Ammon's horn (tissue), 1 donor: ENCODE data around the gene CCDC188.

Experiments
- DNase-seq: peaks from one replicate; pipeline ENCODE4 v3.0.0-alpha.2; 2016; ENCODE audit warnings: low spot score

Gene CCDC188

DNA sequence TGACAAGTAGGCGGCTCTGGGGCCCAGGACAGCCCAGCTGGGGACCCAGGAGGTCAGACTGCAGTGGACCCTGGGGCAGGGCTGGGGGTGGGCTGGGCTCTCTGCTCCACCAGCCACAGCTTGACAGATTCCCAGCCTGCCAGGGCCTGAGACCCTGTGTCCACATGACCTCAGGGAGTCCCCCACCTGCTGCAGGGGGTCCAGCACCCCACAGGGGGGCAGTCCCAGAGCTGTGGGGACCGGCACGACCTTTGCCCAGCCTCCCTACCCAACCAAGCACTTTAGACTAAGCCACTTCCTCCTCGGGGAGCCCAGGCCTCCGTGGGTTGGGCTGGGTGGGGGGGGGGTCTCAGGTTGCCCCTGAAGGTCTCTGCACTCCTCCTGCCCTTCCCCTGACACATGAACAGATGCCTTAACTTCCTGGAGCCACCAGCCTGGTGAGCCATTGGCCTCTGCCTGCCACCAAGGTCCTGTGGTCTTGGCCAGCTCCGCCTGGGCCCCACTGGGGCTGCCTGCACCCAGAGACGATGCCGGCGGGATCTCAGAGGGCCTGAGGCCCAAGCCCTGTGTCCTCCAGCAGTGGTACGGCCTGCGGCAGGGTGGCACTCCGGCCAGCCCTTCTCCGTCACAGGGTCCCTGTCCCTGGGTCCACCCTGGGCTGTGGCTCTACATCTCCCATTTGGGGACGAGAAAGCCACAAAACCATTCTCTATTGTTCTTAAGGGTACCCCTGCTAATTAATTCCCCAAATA lies 3.4 kb downstream of the CCDC188 start:
- DNase-seq = no peak

DNA sequence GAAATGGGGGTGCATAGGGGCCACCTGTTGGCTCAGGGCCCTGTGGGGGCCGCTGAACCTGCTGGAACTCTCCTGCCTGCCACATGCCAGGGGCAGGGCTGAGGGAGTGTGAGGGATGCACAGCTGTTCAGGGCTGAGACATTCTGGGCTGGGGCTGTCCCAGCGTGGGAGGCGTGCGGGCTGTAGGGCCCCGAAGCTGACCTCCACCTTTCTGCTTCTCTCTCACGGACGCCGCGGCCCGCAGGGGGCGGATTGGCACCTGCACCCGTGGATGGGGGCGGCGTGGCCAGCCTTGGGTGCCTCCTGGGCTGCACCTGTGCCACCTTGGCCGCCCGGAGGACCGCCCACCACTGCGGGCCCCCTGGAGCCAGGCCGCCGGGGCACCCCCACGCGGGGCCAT lies 4.1 kb downstream of the CCDC188 start:
- DNase-seq = no peak

DNA sequence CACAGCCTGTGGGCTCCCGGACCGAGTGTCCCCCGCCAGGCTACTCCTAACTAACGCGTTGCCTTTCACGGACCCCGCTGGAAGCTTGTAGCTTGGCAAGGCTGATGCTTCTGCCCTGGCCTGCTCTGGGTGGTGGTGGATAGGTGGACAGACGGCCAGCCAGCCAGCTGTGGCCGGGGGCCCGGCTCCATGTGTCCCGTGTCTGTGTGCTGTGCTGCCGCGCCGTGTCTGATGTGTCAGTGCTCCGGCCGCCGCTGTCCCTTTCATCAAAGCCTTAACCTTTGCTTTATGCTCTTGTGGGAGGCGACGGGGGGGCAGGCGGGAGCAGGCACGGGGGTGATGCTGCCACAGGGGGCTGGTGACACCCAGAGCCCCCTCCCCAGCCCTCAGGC lies 5.0 kb downstream of the CCDC188 start:
- no peak for DNase-seq

DNA sequence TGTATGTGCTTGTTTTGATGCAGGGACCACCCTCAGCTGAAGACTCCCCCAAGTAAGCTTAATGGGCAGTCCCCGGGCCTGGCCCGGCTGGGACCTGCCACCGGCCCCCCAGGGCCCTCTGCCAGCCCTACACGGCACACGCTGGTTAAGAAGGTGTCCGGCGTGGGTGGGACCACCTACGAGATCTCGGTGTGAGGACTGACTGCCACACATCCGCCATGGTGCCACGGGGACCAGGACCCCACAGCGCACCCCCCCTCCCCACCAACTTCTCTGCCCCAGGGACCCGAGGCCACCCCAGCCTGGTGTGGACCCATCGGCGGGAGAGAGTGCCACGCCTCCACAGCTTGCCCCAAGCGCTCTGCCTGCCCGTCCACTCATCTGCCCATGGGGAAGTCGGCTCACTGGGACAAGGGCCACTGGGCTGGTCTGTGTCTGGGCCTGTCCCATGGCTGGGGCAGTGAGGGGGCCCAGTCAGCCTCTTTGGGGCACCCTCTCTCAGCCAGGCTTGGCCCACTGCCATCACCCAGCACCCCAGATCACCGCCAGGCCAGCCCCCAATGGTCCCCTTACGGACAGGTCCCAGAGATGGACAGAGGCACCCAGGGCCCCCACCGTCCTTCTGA lies 5.5 kb downstream of the CCDC188 start:
- no peak for DNase-seq

DNA sequence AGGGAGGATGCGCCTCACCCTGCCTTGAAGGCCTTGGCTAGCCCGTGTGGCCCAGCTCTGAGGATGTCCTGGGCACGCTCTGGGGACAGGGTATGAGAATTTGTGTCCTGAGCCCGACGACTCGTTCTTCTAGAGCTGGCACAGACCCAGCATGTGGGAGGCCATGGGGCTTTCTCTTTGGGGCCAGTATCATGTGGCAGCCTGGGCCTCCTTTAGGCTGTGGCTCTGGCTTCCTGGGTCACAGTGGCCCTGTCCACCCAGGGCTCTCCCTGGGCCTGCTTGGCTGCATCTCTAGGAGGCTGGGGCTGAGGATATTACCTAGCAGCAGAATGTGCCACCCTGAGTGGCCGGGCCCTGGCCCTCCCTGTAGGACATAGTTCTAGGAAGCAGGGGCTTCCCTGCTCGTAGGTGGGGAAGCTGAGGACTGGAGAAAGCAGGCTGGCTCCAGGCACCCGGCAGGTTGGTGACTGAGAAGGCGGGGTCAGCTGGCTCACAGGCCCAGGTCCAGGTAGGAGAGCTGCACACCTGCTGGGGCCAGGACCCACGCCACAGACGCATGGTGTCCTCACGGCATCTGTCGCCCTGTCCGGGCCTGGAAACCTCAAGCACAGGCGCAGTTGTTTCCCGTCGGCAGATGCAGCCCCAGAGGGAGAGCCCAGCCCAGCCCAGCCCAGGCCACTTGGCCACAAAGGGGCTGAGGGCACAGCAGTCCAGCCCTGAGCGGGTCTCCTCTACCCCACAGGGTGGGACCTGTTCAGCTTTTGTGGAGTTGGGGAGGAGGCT lies 6.8 kb downstream of the CCDC188 start:
- no peak for DNase-seq

DNA sequence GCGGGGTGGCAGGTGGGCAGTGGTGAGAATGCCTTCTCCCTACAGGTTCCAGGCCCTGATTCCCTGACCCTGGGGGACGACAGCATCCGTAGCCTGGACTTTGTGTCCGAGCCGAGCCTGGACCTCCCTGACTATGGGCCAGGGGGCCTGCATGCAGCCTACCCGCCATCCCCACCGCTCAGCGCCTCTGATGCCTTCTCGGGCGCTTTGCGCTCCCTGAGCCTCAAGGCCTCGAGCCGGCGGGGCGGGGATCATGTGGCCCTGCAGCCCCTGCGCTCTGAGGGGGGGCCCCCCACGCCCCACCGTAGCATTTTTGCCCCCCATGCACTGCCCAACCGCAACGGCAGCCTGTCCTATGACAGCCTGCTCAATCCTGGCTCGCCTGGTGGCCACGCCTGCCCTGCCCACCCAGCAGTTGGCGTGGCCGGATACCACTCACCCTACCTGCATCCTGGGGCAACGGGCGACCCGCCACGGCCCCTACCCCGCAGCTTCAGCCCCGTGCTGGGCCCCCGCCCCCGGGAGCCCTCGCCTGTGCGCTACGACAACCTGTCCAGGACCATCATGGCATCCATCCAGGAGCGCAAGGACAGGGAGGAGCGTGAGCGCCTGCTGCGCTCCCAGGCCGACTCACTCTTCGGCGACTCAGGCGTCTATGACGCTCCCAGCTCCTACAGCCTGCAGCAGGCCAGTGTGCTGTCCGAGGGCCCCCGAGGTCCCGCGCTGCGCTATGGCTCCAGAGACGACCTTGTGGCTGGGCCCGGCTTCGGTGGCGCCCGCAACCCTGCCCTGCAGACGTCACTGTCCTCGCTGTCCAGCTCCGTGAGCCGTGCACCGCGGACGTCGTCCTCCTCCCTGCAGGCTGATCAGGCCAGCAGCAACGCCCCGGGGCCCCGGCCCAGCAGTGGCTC lies 7.9 kb downstream of the CCDC188 start:
- DNase-seq = no peak

DNA sequence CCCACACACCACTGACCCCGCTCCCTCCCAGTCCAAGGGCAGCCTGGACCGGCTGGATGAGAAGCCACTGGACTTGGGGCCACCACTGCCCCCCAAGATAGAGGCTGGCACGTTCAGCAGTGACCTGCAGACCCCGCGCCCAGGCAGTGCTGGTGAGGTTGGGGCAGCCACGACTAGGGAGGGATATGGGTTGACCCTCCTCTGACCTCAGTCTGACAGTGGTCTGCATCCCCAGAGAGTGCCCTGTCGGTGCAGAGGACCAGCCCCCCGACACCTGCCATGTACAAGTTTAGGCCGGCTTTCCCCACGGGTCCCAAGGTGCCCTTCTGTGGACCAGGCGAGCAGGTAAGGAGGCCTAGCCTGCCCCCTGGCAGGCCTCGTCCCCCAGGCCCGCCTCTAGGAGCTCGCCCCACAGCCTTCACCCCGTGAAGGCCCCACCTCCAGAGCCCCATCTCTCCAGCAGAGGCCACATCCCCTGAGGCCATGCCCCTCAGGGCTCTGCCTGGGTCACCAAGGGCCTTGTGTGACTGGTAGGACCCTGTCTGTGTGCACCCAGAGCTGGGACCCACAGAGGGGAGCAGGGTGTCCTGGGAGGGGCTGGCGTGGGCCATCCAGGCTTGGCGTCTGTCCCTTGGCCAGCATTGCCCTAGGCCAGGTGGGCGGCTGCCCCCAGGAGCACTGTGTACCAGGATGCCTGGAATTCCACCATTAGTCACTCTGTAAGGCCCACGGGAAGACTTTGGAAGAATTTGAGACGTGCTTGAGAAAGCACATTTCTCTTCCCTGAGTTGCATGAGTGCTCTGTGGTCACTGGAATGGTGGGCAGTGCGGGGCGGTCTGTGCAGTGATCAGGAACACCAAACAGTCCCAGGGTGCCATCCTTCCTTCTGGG lies 9.4 kb downstream of the CCDC188 start:
- no peak for DNase-seq

DNA sequence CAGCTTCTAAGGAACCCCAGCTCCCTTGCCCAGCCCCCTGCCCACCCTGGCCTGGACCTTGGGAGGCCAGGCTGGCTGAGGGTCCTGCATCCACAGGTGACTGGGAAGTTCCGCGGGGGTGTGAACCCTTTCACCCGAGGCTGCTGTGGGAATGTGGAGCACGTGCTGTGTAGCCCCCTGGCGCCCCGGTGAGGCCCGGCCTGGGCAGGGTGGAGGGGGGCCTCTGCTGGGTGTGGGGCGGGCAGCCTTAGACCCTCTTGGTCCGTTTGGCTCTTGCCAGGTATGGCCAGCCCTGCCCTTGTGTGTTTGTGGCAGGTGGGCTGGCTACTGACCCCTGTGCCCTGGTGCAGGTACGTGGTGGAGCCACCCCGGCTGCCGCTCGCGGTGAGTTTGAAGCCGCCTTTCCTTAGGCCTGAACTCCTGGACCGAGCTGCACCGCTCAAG lies 10.3 kb downstream of the CCDC188 start:
- DNase-seq = no peak

DNA sequence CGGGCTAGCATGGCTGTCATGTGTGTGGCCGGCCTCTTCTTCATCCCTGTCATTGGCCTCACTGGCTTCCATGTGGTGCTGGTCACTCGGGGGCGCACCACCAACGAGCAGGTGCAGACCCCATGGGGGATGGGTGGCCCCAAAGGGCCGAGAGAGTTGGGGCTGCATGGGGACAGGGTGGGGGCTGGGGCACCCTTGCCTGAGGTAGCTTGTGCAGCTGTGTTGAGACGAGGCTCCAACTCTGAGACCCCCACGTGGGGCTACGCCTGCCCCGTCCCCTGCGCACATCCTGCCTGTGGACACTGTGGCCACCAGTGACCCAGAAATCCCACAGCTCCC lies 10.8 kb downstream of the CCDC188 start:
- DNase-seq = no peak

DNA sequence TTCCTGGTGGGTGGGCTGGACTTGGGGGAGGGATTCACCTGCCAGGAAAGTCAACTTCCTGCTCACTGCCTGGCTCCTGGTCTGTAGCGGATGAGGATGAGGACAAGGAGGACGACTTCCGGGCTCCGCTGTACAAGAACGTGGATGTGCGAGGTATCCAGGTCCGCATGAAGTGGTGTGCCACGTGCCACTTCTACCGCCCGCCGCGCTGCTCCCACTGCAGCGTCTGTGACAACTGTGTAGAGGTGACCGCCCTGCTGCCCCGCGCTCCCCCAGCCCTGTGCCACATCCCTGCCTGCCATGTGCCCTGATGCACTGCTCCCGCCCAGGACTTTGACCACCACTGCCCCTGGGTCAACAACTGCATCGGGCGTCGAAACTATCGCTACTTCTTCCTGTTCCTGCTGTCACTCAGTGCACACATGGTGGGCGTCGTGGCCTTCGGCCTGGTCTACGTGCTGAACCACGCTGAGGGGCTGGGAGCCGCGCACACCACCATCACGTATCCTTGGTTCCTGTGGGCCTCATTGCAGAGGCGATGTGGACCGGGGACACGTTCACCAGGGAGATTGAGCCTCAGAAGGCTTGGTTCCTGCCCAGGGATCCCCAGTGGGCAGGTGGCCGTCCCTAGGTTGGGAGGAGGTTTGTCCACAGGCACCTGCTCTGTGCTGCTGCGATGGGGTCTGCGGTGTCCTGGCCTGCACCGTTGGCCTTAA lies 11.3 kb downstream of the CCDC188 start:
- DNase-seq = no peak

DNA sequence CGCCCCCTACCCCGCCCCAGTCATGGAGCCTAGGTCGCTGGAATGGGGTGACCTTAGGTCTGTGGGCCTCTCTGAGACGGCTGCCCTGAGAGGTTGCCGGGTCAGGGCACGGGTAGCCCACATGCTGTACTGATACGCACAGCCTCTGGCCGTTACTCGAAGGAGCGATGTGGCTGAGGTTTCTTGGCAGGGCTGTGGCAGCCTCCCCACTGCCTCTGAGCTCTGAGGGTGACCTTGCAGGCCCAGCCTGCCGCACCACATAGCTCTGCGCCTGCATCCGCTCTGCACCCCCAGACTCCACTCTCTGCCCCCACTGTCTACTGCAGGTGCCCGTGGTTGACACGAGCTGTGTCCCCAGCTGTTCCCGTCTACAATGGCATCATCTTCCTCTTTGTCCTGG lies 12.0 kb downstream of the CCDC188 start:
- no peak for DNase-seq

DNA sequence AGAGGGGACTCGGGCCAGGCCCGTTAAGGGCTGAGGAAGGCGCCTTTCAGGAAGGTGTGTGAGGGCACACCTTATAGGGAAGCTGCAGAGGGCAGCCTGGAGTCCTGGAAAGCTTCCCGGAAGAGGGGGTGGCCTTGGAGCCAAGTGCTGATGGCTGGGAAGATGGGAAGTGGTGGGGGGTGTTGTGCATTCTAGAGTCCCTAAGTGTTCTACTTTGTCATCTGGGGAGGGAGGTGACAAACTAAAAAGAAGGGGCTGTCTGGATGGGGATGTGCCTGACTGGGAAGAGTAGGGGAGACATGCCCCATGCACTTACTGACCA lies 12.5 kb downstream of the CCDC188 start:
- DNase-seq = peak; percentile 46

DNA sequence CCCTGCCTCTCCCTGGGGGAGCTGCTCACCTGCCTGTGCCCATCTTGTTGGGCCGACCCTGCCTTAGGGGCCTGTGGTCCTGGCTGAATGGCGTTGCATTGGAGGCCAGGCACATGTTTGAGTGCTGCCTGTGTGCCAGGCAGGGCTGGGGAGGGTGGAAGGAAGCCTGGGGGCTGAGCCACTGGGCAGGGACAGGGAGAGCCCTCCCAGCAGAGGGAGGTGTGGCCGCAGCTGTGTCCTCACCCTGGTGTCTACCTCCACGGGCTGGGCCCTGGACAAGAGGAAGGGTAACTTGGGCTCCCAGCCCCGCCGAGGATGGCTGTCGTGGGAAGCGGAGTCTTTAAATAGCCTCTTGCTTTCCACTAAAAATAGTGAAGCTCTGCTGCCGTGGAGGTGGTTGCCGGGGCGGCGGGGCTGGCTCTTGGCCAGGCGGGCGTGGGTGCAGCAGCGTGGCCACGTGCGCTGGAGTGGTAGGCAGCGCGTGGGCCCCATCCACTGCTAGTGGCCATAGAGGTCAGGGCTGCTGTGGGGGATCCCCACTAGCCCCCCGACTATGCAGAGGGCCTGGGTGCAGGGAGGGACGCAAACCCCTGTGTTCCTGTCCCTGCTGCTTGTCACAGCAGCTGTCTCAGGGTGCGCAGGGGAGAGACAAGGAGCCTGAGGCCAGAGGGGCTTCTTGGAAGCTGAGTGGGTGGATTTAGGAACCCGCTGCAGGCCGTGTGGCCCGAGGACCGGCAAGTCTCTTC lies 13.0 kb downstream of the CCDC188 start:
- DNase-seq = peak; percentile 50

DNA sequence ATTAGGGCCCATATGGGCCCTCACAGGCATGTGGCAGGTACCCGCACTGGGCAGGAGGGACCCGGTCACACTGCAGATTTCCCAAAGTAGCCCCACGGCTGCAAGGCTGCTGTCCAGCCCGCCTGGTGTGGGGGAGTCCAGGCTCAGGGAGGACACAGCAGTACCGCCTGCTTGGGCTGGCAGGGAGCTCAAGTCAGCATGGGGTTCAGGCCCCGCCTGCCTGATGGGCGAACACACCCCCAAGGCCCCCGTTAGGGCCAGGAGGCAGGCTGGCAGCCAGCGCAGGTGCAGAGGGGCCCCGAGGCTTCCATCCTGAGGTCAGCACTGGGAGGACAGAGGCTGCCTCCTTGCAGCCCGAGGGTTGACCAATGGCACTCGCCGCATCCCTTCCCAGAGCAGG lies 13.7 kb downstream of the CCDC188 start:
- no peak for DNase-seq

DNA sequence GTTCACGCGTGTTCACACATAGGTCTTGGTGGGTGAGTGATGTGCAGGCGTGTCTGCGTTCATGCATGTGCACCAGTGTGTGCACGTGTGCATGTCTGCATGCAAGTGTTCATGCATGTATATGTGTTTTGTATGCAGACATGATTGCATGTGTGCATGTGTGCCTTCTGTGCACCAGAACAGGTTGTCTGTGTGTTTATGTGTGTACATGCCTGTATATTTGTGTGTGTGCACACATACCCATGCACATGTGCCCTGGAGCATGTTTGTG lies 14.3 kb downstream of the CCDC188 start:
- DNase-seq = no peak

DNA sequence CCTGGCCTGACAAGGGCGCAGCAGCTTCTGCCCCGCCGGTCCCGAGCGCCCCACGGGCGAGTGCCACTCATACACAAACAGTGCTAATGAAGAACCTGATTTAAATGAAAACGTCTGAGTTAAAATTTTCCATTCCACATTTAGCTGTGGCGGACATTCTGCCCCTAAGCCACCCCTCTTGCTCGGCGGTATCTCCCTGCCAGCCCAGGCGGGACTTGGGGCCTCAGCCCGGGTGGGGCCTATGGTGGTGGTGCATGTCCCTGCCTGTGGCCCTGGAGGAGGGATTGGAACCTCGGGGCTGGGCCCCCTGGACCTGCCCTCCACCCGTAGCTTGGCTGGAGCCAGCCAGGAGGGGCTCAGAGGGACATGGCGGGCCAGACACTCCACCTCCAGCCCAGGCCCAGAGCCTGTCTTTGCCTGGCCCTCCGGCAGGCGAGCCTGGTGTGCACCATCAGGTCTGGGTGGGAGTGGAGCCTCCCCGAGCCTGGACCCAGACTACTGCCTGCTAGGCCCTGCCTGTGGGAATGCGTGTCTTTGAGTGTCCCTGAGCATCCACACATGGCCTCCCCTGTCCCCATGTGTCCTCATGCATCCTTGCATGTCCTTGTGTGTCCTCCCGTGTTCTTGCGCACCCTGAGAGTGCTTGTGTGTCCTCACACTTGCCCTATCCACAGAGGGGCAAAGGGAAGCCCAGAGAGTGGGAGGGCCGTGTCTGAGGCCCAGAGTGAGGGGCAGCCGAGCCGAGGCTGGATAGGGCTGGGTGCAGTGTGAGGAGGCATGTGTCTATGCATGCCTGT lies 14.9 kb downstream of the CCDC188 start:
- no peak for DNase-seq

DNA sequence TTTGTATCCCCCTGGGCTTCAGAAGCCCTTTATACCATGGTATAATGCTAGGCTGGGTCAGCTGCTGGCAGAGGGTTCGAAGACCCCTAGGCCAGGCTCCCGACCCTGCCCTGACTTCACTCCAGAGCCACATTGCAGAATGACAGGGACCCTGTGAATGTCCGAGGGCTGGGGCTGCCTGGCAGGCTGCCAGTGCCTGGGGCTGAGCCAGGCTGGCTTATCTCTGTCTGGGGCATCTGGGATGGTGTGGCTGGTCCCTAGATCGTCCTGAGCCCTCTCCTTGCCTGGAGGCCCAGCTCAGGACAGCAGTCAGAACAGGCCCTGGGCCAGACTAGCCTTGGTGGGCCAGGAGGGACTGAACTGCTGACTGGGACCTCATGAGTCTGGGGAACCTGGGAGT lies 15.6 kb downstream of the CCDC188 start:
- no peak for DNase-seq

DNA sequence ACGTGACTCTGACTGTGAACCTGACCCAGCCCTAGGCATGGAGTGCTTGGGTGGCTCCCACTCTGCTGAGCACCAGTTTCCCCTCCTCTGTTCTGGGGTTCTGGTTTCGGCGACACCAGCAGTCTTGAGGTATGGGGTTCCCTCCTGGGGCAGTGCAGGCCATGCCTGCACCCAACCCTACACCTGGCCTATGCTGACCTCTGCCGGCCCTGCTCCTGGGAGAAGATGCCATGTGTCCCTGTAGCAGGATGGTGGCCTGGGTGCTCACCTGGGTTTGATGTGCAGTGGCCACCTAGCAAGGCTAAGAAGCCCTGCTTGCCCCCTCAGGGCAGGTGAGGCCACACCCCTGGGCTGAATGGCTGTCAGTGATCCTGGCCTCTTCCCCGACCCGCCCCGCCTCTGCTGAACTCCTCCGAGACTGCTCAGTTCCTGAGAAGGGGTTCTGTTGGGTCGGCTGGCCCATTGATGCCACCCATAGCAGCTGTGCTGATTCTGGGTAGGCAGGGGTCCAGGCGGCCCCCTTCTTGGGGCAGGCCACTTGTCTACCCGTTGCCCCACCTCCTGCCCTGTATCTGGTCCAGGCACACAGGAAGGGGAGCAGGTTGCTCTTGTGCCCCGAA lies 16.8 kb downstream of the CCDC188 start:
- DNase-seq = no peak

DNA sequence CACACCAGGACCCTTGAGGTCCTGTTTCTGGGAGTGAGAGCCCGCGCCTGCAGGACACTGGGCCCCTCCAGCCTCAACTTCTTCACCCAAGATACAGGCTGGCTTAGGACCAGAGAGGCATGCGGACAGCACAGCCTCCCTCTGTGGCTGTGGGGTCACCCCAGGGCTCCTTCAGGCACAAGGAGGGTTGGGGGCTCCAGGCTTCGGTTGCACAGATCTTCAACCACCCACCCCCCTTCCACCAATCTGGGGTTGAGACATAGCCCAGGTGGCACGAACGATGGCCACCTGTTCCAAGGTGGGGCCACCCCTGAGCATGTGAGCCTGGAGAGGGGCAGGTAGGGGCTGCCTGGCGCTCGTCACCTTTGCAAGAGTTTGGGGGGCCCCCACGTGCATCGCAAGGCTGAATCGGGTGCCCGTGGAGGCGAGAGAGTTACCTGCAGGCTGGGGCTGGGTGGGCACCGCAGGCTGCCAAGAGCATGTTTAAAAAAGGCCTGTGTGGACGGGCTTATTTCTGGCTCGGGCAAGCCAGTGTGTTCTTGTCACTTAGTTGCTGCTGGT lies 18.1 kb downstream of the CCDC188 start:
- no peak for DNase-seq
